ENCODE results near the gene FTMT.

FTMT gene

GRCh38 chr5:121816164-121816563 is 35.5 kb upstream of the FTMT start:
- Histone ChIP-seq H3K9ac (ENCODE audit: low read depth, low read length, poor library complexity, severe bottlenecking) (no peak overlapping the region), H3K4me3 (ENCODE audit: low read length, poor library complexity, severe bottlenecking) (no peak overlapping the region), H4K20me1 (ENCODE audit: insufficient read depth, low read length, poor library complexity, severe bottlenecking) (no peaks in the 10 kb centered on the region), H2AFZ (ENCODE audit: low read length) (no peak overlapping the region), H3K4me1 (ENCODE audit: insufficient read depth, low read length, poor library complexity, severe bottlenecking) (no peaks in the 10 kb centered on the region), H3K79me2 (ENCODE audit: insufficient read depth, low read length) (no peaks in the 10 kb centered on the region), H3K27me3 (ENCODE audit: insufficient read depth, low read length, poor library complexity, severe bottlenecking) (no peaks in the 10 kb centered on the region), H3K36me3 (ENCODE audit: insufficient read depth, low read length) (no peaks in the 10 kb centered on the region), H3K4me2 (ENCODE audit: low read depth, low read length, poor library complexity, severe bottlenecking) (no peak overlapping the region), H3F3A (ENCODE audit: low read depth) (no peaks in the 10 kb centered on the region), H3K9me2 (replicated peaks; ENCODE audit: low read depth, low read length) (no peaks in the 10 kb centered on the region), H3K9me3 (ENCODE audit: insufficient read depth, low read depth, low read length) (no peaks in the 10 kb centered on the region)
- TF ChIP-seq EZH2phosphoT487 (IDR thresholded peaks at IDR 0.05; ENCODE audit: borderline replicate concordance): no peak
- TF ChIP-seq, protein P1, sequence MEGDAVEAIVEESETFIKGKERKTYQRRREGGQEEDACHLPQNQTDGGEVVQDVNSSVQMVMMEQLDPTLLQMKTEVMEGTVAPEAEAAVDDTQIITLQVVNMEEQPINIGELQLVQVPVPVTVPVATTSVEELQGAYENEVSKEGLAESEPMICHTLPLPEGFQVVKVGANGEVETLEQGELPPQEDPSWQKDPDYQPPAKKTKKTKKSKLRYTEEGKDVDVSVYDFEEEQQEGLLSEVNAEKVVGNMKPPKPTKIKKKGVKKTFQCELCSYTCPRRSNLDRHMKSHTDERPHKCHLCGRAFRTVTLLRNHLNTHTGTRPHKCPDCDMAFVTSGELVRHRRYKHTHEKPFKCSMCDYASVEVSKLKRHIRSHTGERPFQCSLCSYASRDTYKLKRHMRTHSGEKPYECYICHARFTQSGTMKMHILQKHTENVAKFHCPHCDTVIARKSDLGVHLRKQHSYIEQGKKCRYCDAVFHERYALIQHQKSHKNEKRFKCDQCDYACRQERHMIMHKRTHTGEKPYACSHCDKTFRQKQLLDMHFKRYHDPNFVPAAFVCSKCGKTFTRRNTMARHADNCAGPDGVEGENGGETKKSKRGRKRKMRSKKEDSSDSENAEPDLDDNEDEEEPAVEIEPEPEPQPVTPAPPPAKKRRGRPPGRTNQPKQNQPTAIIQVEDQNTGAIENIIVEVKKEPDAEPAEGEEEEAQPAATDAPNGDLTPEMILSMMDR (conservative IDR thresholded peaks at IDR 0.05; ENCODE audit: low read length): no peak

- Histone ChIP-seq H3K4me2 (ENCODE audit: low read depth, low read length, poor library complexity, severe bottlenecking) (no peak overlapping the region), H3K4me3 (ENCODE audit: low read length, poor library complexity, severe bottlenecking) (no peak overlapping the region), H3K9me2 (replicated peaks; ENCODE audit: low read depth, low read length) (no peaks in the 10 kb centered on the region), H3K36me3 (ENCODE audit: insufficient read depth, low read length) (no peaks in the 10 kb centered on the region), H3K27me3 (ENCODE audit: insufficient read depth, low read length, poor library complexity, severe bottlenecking) (no peaks in the 10 kb centered on the region), H3K4me1 (ENCODE audit: insufficient read depth, low read length, poor library complexity, severe bottlenecking) (no peaks in the 10 kb centered on the region), H3K79me2 (ENCODE audit: insufficient read depth, low read length) (no peaks in the 10 kb centered on the region), H2AFZ (ENCODE audit: low read length) (no peak overlapping the region), H3K9me3 (ENCODE audit: insufficient read depth, low read depth, low read length) (no peaks in the 10 kb centered on the region), H3K9ac (ENCODE audit: low read depth, low read length, poor library complexity, severe bottlenecking) (no peak overlapping the region), H3F3A (ENCODE audit: low read depth) (no peaks in the 10 kb centered on the region), H4K20me1 (ENCODE audit: insufficient read depth, low read length, poor library complexity, severe bottlenecking) (no peaks in the 10 kb centered on the region)
- TF ChIP-seq EZH2phosphoT487 (IDR thresholded peaks at IDR 0.05; ENCODE audit: borderline replicate concordance): no peak
- TF ChIP-seq, protein P1 (conservative IDR thresholded peaks at IDR 0.05; ENCODE audit: low read length): no peak
Measured at GRCh38 chr5:121819682-121820261, 31.9 kb upstream of the FTMT start.

GRCh38 chr5:121833617-121834016 is 18.1 kb upstream of the FTMT start:
- H3F3A ChIP-seq (ENCODE audit: low read depth): no peaks in the 10 kb centered on the region
- no peak for TF ChIP-seq EZH2phosphoT487 (IDR thresholded peaks at IDR 0.05; ENCODE audit: borderline replicate concordance)
- TF ChIP-seq, protein P1 (conservative IDR thresholded peaks at IDR 0.05; ENCODE audit: low read length): no peak

More at GRCh38 chr5:121833617-121834016, 18.1 kb upstream of the FTMT start:
- Histone ChIP-seq H3K79me2 (ENCODE audit: insufficient read depth, low read length) (no peaks in the 10 kb centered on the region), H3K4me1 (ENCODE audit: insufficient read depth, low read length, poor library complexity, severe bottlenecking) (no peaks in the 10 kb centered on the region), H3K36me3 (ENCODE audit: insufficient read depth, low read length) (no peaks in the 10 kb centered on the region), H2AFZ (ENCODE audit: low read length) (no peak overlapping the region), H3K4me3 (ENCODE audit: low read length, poor library complexity, severe bottlenecking) (no peak overlapping the region), H4K20me1 (ENCODE audit: insufficient read depth, low read length, poor library complexity, severe bottlenecking) (no peaks in the 10 kb centered on the region), H3K9ac (ENCODE audit: low read depth, low read length, poor library complexity, severe bottlenecking) (no peak overlapping the region), H3K4me2 (ENCODE audit: low read depth, low read length, poor library complexity, severe bottlenecking) (no peak overlapping the region), H3K27me3 (ENCODE audit: insufficient read depth, low read length, poor library complexity, severe bottlenecking) (no peaks in the 10 kb centered on the region), H3K9me2 (replicated peaks; ENCODE audit: low read depth, low read length) (no peaks in the 10 kb centered on the region), H3K9me3 (ENCODE audit: insufficient read depth, low read depth, low read length) (no peaks in the 10 kb centered on the region)

Measured in Loucy (cell line).